Vagina (tissue), 2 donors: ENCODE data around the gene FPGS. TPM values are rescaled to one million over a fixed set of nuclear protein-coding genes. Genes with fewer than 3 reads are reported as not detected.

Source experiments
- DNase-seq, 2 donors: peaks; one replicate each; pipeline ENCODE4 v3.0.0-alpha.2; 2017; ENCODE audit errors: extremely low spot score in 2 of 2
- H3K27ac ChIP-seq: fragments of 200-600 bp; sonication (generic); one replicate; pipeline ENCODE4 v1.5.1; 2019
- H3K27me3 ChIP-seq: fragments of 200-600 bp; sonication (generic); one replicate; pipeline ENCODE4 v1.5.1; 2019
- H3K36me3 ChIP-seq, 2 donors: fragments of 200-600 bp; sonication (generic); one replicate each; pipeline ENCODE4 v1.5.1; 2017 to 2019
- H3K4me1 ChIP-seq: fragments of 200-600 bp; sonication (generic); one replicate; pipeline ENCODE4 v1.5.1; 2019
- H3K4me3 ChIP-seq, 2 donors: fragments of 200-600 bp; sonication (generic); 1 replicate in 1 of 2; 2 replicates in 1 of 2; pipeline ENCODE4 v1.5.1; 2016 to 2019
- H3K9me3 ChIP-seq: fragments of 200-600 bp; sonication (generic); one replicate; pipeline ENCODE4 v1.5.1; 2019
- CTCF ChIP-seq, 3 experiments: fragments of 450-650 bp in 2 of 3; fragments of 200-600 bp in 1 of 3; sonication (generic) in 1 of 3; IDR thresholded peaks; one replicate each; pipeline ENCODE4 v1.5.1; 2017 to 2019; ENCODE audit warnings: antibody characterized with exemption in 3 of 3, mild to moderate bottlenecking in 2 of 3, moderate library complexity in 2 of 3
- POLR2A ChIP-seq, 2 donors: fragments of 450-650 bp; IDR thresholded peaks; one replicate each; pipeline ENCODE4 v1.6.1; 2017; ENCODE audit warnings: antibody characterized with exemption in 2 of 2, mild to moderate bottlenecking in 2 of 2, moderate library complexity in 2 of 2
- POLR2AphosphoS5 ChIP-seq, 2 donors: sonication (generic); formaldehyde crosslinking; IDR thresholded peaks; one replicate each; pipeline ENCODE4 v1.9.0; 2017; ENCODE audit warnings: antibody characterized with exemption in 2 of 2, mild to moderate bottlenecking in 2 of 2, low read depth in 1 of 2; ENCODE audit not compliant: insufficient read depth in 1 of 2
- intact Hi-C: fragments of 100-400 bp; cut with DNase I; formaldehyde crosslinking; loops from one replicate; pipeline ENCODE4 v1.15.1; 2023
- total RNA-seq: library from RNA; depleted of rRNA; stranded (reverse); fragments of >200 nt; gene quantifications from one replicate; pipeline ENCODE4 v1.2.3, GENCODE V29; 2016

The FPGS gene
- total RNA-seq, 1 donor from 2014 or later, result 99.7 TPM

GRCh38 chr9:127776195-127776923 lies 26.3 kb upstream of the FPGS start:
- H3K4me1 ChIP-seq, result no peaks in the 10 kb centered on the region
- DNase-seq, result no peak
- H3K36me3 ChIP-seq, result no peaks in the 10 kb centered on the region
- H3K9me3 ChIP-seq, result no peaks in the 10 kb centered on the region
- no peaks in the 10 kb centered on the region for H3K27me3 ChIP-seq
- TF ChIP-seq POLR2A (IDR thresholded peaks at IDR 0.05), result no peak
- no peak for TF ChIP-seq POLR2AphosphoS5 (IDR thresholded peaks at IDR 0.05; ENCODE audit: insufficient read depth in 1 of 2, low read depth in 1 of 2)
- no peak for TF ChIP-seq CTCF (IDR thresholded peaks at IDR 0.05)
- H3K27ac ChIP-seq, result no peak overlapping the region
- peak overlapping the region in 1 of 2 donors; percentile 24 for H3K4me3 ChIP-seq
- intact Hi-C loops, result no loop called here

GRCh38 chr9:127776924-127777289 lies 25.8 kb upstream of the FPGS start:
- no peak for DNase-seq
- no peaks in the 10 kb centered on the region for H3K27me3 ChIP-seq
- TF ChIP-seq POLR2AphosphoS5 (IDR thresholded peaks at IDR 0.05; ENCODE audit: insufficient read depth in 1 of 2, low read depth in 1 of 2), result no peak
- TF ChIP-seq POLR2A (IDR thresholded peaks at IDR 0.05), result no peak
- TF ChIP-seq CTCF (IDR thresholded peaks at IDR 0.05), result no peak
- peak overlapping the region in 1 of 2 donors; percentile 24 for H3K4me3 ChIP-seq
- intact Hi-C loops, result no loop called here
- H3K9me3 ChIP-seq, result no peaks in the 10 kb centered on the region
- H3K4me1 ChIP-seq, result no peaks in the 10 kb centered on the region
- H3K36me3 ChIP-seq, result no peaks in the 10 kb centered on the region
- no peak overlapping the region for H3K27ac ChIP-seq

GRCh38 chr9:127777368-127777980 lies 25.2 kb upstream of the FPGS start:
- no peak for TF ChIP-seq CTCF (IDR thresholded peaks at IDR 0.05)
- TF ChIP-seq POLR2AphosphoS5 (IDR thresholded peaks at IDR 0.05; ENCODE audit: insufficient read depth in 1 of 2, low read depth in 1 of 2), result no peak

GRCh38 chr9:127778280-127779135 lies 24.2 kb upstream of the FPGS start, which contains the start of gene SH2D3C:
Gene SH2D3C, minus strand, starts transcription at chr9:127778666. Its CDS starts 39 bp downstream, at chr9:127778627.
- no peaks in the 10 kb centered on the region for H3K9me3 ChIP-seq
- no peak for DNase-seq
- no peak for TF ChIP-seq POLR2AphosphoS5 (IDR thresholded peaks at IDR 0.05; ENCODE audit: insufficient read depth in 1 of 2, low read depth in 1 of 2)
- TF ChIP-seq CTCF (IDR thresholded peaks at IDR 0.05), result no peak
- TF ChIP-seq POLR2A (IDR thresholded peaks at IDR 0.05), result no peak
- intact Hi-C loops, result no loop called here
- peaks cover 3% of the 10 kb centered on the region for H3K4me1 ChIP-seq
- no peaks in the 10 kb centered on the region for H3K27me3 ChIP-seq
- H3K27ac ChIP-seq, result peak within 1 kb of the TSS; percentile 70
- peak within 1 kb of the TSS in 1 of 2 donors; percentile 19 for H3K4me3 ChIP-seq
- H3K36me3 ChIP-seq, result no peaks in the 10 kb centered on the region

More at GRCh38 chr9:127777368-127777980, 25.2 kb upstream of the FPGS start:
- Histone ChIP-seq H3K27me3 (no peaks in the 10 kb centered on the region), H3K4me1 (no peaks in the 10 kb centered on the region), H3K36me3 (no peaks in the 10 kb centered on the region), H3K9me3 (no peaks in the 10 kb centered on the region), H3K4me3 (peak overlapping the region in 1 of 2 donors; percentile 19), H3K27ac (peak overlapping the region; percentile 70)
- intact Hi-C loops, result no loop called here
- DNase-seq, result no peak
